ENCODE measurements around the gene UGT1A10. TPM values are rescaled to one million over a fixed set of nuclear protein-coding genes. Genes with fewer than 3 reads are reported as not detected.
"Not testable (repeated sequence)": the region's sequence is repeated elsewhere in the genome, so short reads cannot be mapped to it uniquely, and the experiment has no call there.

Gene UGT1A10
- total and polyA plus RNA-seq, 4 donors, result 0.38 TPM; not detected in 3

DNA sequence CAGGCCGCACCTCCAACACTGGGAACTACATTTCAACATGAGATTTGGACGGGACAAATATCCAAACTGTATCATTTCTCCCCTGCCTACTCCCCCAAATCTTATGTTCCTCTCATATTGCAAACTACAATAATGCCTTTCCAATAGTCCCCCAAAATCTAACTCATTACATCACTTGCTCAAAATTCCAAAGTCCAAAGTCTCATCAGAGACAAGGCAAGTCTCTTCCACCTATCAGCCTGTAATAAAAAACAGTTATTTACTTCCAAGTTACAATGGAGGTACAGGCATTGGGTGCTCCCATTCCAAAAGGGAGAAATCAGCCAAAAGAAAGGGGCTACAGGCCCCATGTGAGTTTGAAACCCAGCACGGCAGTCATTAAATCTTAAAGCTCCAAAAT lies 31.4 kb upstream of the UGT1A10 start:
- no peak overlapping the region for H3K27ac ChIP-seq (ENCODE audit: low read depth in 1 of 2, low read length in 2 of 2)
- no peaks in the 10 kb centered on the region for H3K4me1 ChIP-seq (ENCODE audit: control insufficient read depth in 1 of 2, insufficient read depth in 2 of 2, low read length in 2 of 2)
- H3K36me3 ChIP-seq (ENCODE audit: control insufficient read depth in 1 of 2, insufficient read depth in 2 of 2, low read length in 1 of 2), result no peaks in the 10 kb centered on the region
- no peaks in the 10 kb centered on the region for H3K27me3 ChIP-seq (ENCODE audit: control insufficient read depth in 1 of 2, insufficient read depth in 2 of 2, low read length in 1 of 2)
- DNase-seq (no peak), ATAC-seq (ENCODE audit: low FRiP score) (no peak)
- intact Hi-C loops (cut with DNase I), result no loop called here
- 85 to 88% methylated on average over 3 of the region's 3 CpGs for WGBS, 2 donors
- no peak overlapping the region for H3K4me3 ChIP-seq (ENCODE audit: low read length in 2 of 2)
- peaks cover 2% of the 10 kb centered on the region for H3K9me3 ChIP-seq (ENCODE audit: control insufficient read depth, low read length)

DNA sequence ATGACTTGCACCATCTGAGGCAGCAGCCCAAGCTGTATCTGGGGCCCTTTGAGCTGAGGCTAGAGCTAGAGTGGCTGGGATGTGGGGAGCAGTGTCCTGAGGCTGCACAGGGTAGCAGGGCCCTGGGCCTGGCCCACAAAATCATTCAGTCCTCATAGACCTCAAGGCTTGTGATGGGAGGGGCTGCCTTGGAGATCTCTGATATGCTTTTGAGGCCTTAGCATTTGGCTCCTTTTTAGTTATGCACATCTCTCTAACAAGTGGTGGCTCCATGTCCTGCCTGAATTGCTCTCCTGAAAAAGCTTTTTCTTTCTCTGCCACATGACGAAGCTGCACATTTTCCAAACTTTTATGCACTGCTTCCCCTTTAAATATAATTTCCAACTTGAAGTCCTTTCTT lies 30.6 kb upstream of the UGT1A10 start:
- no peaks in the 10 kb centered on the region for H3K27me3 ChIP-seq (ENCODE audit: control insufficient read depth in 1 of 2, insufficient read depth in 2 of 2, low read length in 1 of 2)
- intact Hi-C loops (cut with DNase I), result no loop called here
- H3K4me1 ChIP-seq (ENCODE audit: control insufficient read depth in 1 of 2, insufficient read depth in 2 of 2, low read length in 2 of 2), result no peaks in the 10 kb centered on the region
- H3K4me3 ChIP-seq (ENCODE audit: low read length in 2 of 2), result no peak overlapping the region
- no peak for ATAC-seq (ENCODE audit: low FRiP score)
- no peaks in the 10 kb centered on the region for H3K36me3 ChIP-seq (ENCODE audit: control insufficient read depth in 1 of 2, insufficient read depth in 2 of 2, low read length in 1 of 2)
- 79 to 88% methylated on average over 1 of the region's 1 CpG for WGBS, 2 donors
- DNase-seq, result no peak
- H3K27ac ChIP-seq (ENCODE audit: low read depth in 1 of 2, low read length in 2 of 2), result no peak overlapping the region
- H3K9me3 ChIP-seq (ENCODE audit: control insufficient read depth, low read length), result peaks cover 2% of the 10 kb centered on the region

DNA sequence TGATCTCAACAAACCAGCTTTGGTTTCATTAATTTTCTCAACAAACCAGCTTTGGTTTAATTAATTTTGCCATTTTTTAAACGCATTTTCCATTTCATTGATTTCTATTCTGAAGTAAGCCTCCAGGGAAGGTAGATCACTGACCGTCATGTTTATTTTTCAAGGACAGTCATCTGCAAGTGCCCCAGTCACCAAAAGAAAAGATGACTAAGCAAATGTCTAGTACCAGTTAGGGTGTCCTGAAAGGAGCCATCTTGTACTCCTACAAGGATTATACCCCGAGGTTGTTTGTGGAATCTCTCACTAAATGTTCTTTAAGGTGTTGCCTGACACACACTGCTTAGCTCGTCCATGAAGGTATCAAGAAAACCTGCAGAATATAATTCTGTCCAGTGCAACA lies 25.0 kb upstream of the UGT1A10 start:
- Histone ChIP-seq H3K27me3 (ENCODE audit: control insufficient read depth in 1 of 2, insufficient read depth in 2 of 2, low read length in 1 of 2) (no peaks in the 10 kb centered on the region), H3K4me1 (ENCODE audit: control insufficient read depth in 1 of 2, insufficient read depth in 2 of 2, low read length in 2 of 2) (no peaks in the 10 kb centered on the region), H3K4me3 (ENCODE audit: low read length in 2 of 2) (no peak overlapping the region), H3K27ac (ENCODE audit: low read depth in 1 of 2, low read length in 2 of 2) (no peak overlapping the region), H3K36me3 (ENCODE audit: control insufficient read depth in 1 of 2, insufficient read depth in 2 of 2, low read length in 1 of 2) (no peaks in the 10 kb centered on the region), H3K9me3 (ENCODE audit: control insufficient read depth, low read length) (no peaks in the 10 kb centered on the region)
- intact Hi-C loops (cut with DNase I), result no loop called here
- DNase-seq (no peak), ATAC-seq (ENCODE audit: low FRiP score) (no peak)
- WGBS, 2 donors, result 77 to 80% methylated on average over 4 of the region's 4 CpGs

DNA sequence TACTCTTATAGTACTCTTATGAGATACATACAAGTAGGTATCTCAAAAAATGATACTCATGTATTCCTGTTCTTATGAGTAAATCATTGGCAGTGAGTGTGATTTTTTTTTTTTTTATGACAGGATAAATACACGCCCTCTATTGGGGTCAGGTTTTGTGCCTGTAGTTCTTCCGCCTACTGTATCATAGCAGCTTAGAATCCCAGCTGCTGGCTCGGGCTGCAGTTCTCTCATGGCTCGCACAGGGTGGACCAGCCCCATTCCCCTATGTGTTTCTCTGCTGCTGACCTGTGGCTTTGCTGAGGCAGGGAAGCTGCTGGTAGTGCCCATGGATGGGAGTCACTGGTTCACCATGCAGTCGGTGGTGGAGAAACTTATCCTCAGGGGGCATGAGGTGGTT lies 18.8 kb upstream of the UGT1A10 start, which contains the start of gene UGT1A8:
Gene UGT1A8, plus strand, starts transcription at position 158 of the 400 bp plus-strand sequence. Its CDS starts 75 bp downstream, at position 233.
- H3K27me3 ChIP-seq (ENCODE audit: control insufficient read depth in 1 of 2, insufficient read depth in 2 of 2, low read length in 1 of 2); H3K27ac ChIP-seq (ENCODE audit: low read depth in 1 of 2, low read length in 2 of 2); H3K4me3 ChIP-seq (ENCODE audit: low read length in 2 of 2); H3K36me3 ChIP-seq (ENCODE audit: control insufficient read depth in 1 of 2, insufficient read depth in 2 of 2, low read length in 1 of 2); H3K4me1 ChIP-seq (ENCODE audit: control insufficient read depth in 1 of 2, insufficient read depth in 2 of 2, low read length in 2 of 2); intact Hi-C loops (cut with DNase I); ATAC-seq (ENCODE audit: low FRiP score); DNase-seq; H3K9me3 ChIP-seq (ENCODE audit: control insufficient read depth, low read length): not testable (repeated sequence)
- WGBS, 2 donors, result 75 to 77% methylated on average over 5 of the region's 5 CpGs

DNA sequence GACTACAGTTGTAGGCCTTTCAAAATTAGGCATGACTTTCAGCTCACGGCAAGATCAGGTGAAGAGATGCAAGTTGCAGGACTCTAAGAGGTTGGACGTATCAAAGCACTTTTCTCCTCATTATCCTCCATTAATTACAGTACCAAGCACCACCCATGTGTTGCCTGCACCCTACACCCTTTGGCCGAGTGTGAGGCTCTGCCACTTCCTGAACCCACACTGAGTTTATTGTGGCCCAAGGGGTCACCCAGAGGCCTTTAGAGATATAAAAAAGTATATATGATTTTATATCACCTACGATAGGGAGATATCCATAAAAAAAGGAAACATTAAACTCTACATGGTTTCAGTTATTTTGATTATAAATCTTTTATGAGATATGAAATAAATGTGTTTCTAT lies 16.0 kb upstream of the UGT1A10 start:
- no peaks in the 10 kb centered on the region for H3K36me3 ChIP-seq (ENCODE audit: control insufficient read depth in 1 of 2, insufficient read depth in 2 of 2, low read length in 1 of 2)
- 74 to 77% methylated on average over 4 of the region's 4 CpGs for WGBS, 2 donors
- peaks cover 1% of the 10 kb centered on the region for H3K9me3 ChIP-seq (ENCODE audit: control insufficient read depth, low read length)
- intact Hi-C loops (cut with DNase I), result no loop called here
- DNase-seq, result no peak
- H3K27me3 ChIP-seq (ENCODE audit: control insufficient read depth in 1 of 2, insufficient read depth in 2 of 2, low read length in 1 of 2), result no peaks in the 10 kb centered on the region
- no peak overlapping the region for H3K4me3 ChIP-seq (ENCODE audit: low read length in 2 of 2)
- no peaks in the 10 kb centered on the region for H3K4me1 ChIP-seq (ENCODE audit: control insufficient read depth in 1 of 2, insufficient read depth in 2 of 2, low read length in 2 of 2)
- no peak overlapping the region for H3K27ac ChIP-seq (ENCODE audit: low read depth in 1 of 2, low read length in 2 of 2)
- no peak for ATAC-seq (ENCODE audit: low FRiP score)

DNA sequence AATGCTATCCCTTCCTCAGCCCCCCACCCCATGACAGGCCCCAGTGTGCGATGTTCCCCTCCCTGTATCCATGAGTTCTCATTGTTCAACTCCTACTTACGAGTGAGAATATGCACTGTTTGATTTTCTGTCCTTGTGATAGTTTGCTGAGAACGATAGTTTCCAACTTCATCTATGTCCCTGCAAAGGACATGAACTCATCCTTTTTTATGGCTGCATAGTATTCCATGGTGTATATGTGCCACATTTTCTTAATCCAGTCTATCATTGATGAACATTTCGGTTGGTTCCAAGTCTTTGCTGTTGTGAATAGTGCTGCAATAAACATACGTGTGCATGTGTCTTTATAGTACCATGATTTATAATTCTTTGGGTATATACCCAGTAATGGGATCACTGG lies 14.4 kb upstream of the UGT1A10 start:
- WGBS, 2 donors, result 88 to 89% methylated on average over 5 of the region's 5 CpGs
- H3K27ac ChIP-seq (ENCODE audit: low read depth in 1 of 2, low read length in 2 of 2); intact Hi-C loops (cut with DNase I); H3K4me3 ChIP-seq (ENCODE audit: low read length in 2 of 2); ATAC-seq (ENCODE audit: low FRiP score); H3K36me3 ChIP-seq (ENCODE audit: control insufficient read depth in 1 of 2, insufficient read depth in 2 of 2, low read length in 1 of 2); H3K27me3 ChIP-seq (ENCODE audit: control insufficient read depth in 1 of 2, insufficient read depth in 2 of 2, low read length in 1 of 2); DNase-seq; H3K4me1 ChIP-seq (ENCODE audit: control insufficient read depth in 1 of 2, insufficient read depth in 2 of 2, low read length in 2 of 2); H3K9me3 ChIP-seq (ENCODE audit: control insufficient read depth, low read length): not testable (repeated sequence)

DNA sequence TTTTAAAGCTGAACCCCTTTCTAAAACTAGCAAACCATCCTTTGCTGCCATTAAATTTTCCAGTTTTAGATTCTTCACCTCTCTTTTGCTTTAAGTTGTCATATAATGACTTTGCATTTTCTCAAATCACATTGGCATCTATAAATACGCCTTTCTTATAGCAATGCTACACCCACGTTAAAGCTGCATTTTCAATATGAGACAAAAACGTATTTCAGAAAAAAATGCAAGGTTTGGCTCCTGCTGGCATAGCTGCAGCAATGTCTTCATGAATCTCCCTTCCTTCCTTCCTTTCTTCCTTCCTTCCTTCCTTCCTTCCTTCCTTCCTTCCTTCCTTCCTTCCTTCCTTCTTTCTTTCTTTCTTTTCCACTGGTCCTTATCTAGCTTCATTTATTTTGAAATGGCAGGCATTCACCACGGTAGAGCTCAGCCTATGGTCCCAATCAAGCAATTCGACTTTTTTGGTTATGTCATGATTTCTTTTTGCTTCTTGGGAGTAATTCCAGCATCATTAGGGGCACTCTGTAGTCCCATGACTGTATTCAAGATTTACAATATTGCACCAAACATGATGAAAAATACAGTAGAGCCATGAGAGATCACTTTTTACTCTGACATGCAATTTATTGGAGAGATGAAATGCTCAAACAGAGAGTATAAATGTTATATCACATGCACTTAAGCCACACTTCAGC lies 8.8 kb upstream of the UGT1A10 start:
- intact Hi-C loops (cut with DNase I), result no loop called here

DNA sequence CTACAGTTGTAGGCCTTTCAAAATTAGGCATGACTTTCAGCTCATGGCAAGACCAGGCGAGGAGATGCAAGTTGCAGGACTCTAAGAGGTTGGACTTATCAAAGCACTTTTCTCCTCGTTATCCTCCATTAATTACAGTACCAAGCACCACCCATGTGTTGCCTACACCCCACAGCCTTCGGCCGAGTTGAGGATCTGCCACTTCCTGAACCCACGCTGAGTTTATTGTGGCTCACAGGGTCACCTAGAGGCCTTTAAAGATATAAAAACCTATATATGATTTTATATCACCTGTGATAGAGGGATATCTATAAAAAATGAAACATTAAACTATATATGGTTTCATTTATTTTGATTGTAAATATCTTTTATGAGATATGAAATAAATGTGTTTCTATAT lies 2.6 kb downstream of the UGT1A10 start:
- WGBS, 2 donors, result 56 to 65% methylated on average over 5 of the region's 5 CpGs
- H3K27ac ChIP-seq (ENCODE audit: low read depth in 1 of 2, low read length in 2 of 2), result no peak overlapping the region
- no peak for ATAC-seq (ENCODE audit: low FRiP score)

More for the DNA sequence above, 8.8 kb upstream of the UGT1A10 start:
- ATAC-seq (ENCODE audit: low FRiP score) (no peak), DNase-seq (no peak)
- no peak overlapping the region for H3K4me3 ChIP-seq (ENCODE audit: low read length in 2 of 2)
- WGBS, 2 donors, result 50 to 69% methylated on average over 5 of the region's 5 CpGs
- H3K36me3 ChIP-seq (ENCODE audit: control insufficient read depth in 1 of 2, insufficient read depth in 2 of 2, low read length in 1 of 2), result no peaks in the 10 kb centered on the region
- peaks cover 5% of the 10 kb centered on the region for H3K9me3 ChIP-seq (ENCODE audit: control insufficient read depth, low read length)
- H3K27ac ChIP-seq (ENCODE audit: low read depth in 1 of 2, low read length in 2 of 2), result no peak overlapping the region
- no peaks in the 10 kb centered on the region for H3K27me3 ChIP-seq (ENCODE audit: control insufficient read depth in 1 of 2, insufficient read depth in 2 of 2, low read length in 1 of 2)
- H3K4me1 ChIP-seq (ENCODE audit: control insufficient read depth in 1 of 2, insufficient read depth in 2 of 2, low read length in 2 of 2), result no peaks in the 10 kb centered on the region

DNA sequence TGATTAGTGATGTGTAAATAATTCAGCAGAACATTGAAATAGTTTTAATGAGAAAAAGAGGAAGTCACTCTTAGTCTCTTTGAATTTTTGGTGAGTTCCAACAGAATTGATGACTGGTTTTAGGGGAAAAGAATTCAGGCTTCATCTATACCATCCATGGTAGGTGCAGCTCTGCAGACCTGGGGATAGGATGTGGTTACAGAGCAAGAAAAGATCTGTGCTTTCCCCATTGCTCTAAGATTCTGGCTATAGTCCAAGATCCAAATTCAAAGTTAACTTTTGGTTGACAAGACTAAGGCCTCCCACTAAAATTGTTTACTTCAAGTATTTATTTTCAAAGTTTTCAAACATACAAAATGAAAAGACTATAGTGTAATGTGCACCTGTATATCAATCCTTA lies 3.6 kb downstream of the UGT1A10 start:
- no peak overlapping the region for H3K27ac ChIP-seq (ENCODE audit: low read depth in 1 of 2, low read length in 2 of 2)
- intact Hi-C loops (cut with DNase I), result no loop called here
- H3K4me1 ChIP-seq (ENCODE audit: control insufficient read depth in 1 of 2, insufficient read depth in 2 of 2, low read length in 2 of 2), result no peaks in the 10 kb centered on the region
- ATAC-seq (ENCODE audit: low FRiP score) (no peak), DNase-seq (no peak)
- peaks cover 11% of the 10 kb centered on the region for H3K9me3 ChIP-seq (ENCODE audit: control insufficient read depth, low read length)
- H3K36me3 ChIP-seq (ENCODE audit: control insufficient read depth in 1 of 2, insufficient read depth in 2 of 2, low read length in 1 of 2), result no peaks in the 10 kb centered on the region
- H3K27me3 ChIP-seq (ENCODE audit: control insufficient read depth in 1 of 2, insufficient read depth in 2 of 2, low read length in 1 of 2), result peaks cover 0 to 3% of the 10 kb centered on the region in 2 donors
- no peak overlapping the region for H3K4me3 ChIP-seq (ENCODE audit: low read length in 2 of 2)

More for the DNA sequence above, 2.6 kb downstream of the UGT1A10 start:
- H3K4me3 ChIP-seq (ENCODE audit: low read length in 2 of 2), result no peak overlapping the region
- H3K9me3 ChIP-seq (ENCODE audit: control insufficient read depth, low read length), result peaks cover 11% of the 10 kb centered on the region
- no peaks in the 10 kb centered on the region for H3K4me1 ChIP-seq (ENCODE audit: control insufficient read depth in 1 of 2, insufficient read depth in 2 of 2, low read length in 2 of 2)
- H3K36me3 ChIP-seq (ENCODE audit: control insufficient read depth in 1 of 2, insufficient read depth in 2 of 2, low read length in 1 of 2), result no peaks in the 10 kb centered on the region
- DNase-seq, result no peak
- peaks cover 0 to 3% of the 10 kb centered on the region in 2 donors for H3K27me3 ChIP-seq (ENCODE audit: control insufficient read depth in 1 of 2, insufficient read depth in 2 of 2, low read length in 1 of 2)
- intact Hi-C loops (cut with DNase I), result no loop called here
